ENCODE data around the gene STXBP1.

STXBP1 gene

GRCh38 chr9:127721391-127721821, 109.3 kb downstream of the STXBP1 start:
- Histone ChIP-seq H3K79me2 (ENCODE audit: control insufficient read depth, low read length) (no peaks in the 10 kb centered on the region), H3K4me2 (ENCODE audit: low read length) (no peak overlapping the region), H3K27me3 (ENCODE audit: control insufficient read depth, low read length) (0 out of 2 replicates have a peak, but pooled peaks cover 3% of the 10 kb centered on the region), H3K9me2 (replicated peaks; ENCODE audit: control insufficient read depth, low read length) (no peaks in the 10 kb centered on the region), H4K20me1 (ENCODE audit: control insufficient read depth, insufficient read depth, low read depth, low read length) (no peaks in the 10 kb centered on the region), H3K4me1 (ENCODE audit: control insufficient read depth, low read length) (peaks cover 17% of the 10 kb centered on the region), H3K4me3 (ENCODE audit: low read length) (no peak overlapping the region), H3F3A (ENCODE audit: control insufficient read depth, insufficient read depth) (no peaks in the 10 kb centered on the region), H3K27ac (ENCODE audit: low read depth, low read length) (no peak overlapping the region), H3K9me3 (ENCODE audit: control insufficient read depth, insufficient read depth, low read length) (no peaks in the 10 kb centered on the region), H3K36me3 (ENCODE audit: control insufficient read depth, low read length) (no peaks in the 10 kb centered on the region)
- no peak for TF ChIP-seq CTCF (IDR thresholded peaks at IDR 0.05; ENCODE audit: low read depth, low read length, poor library complexity, severe bottlenecking)
- no peak for TF ChIP-seq EZH2phosphoT487 (IDR thresholded peaks at IDR 0.05; ENCODE audit: borderline replicate concordance, low read length)

GRCh38 chr9:127722055-127722745, 110.1 kb downstream of the STXBP1 start:
- peaks cover 17% of the 10 kb centered on the region for H3K4me1 ChIP-seq (ENCODE audit: control insufficient read depth, low read length)
- H3K27ac ChIP-seq (ENCODE audit: low read depth, low read length): no peak overlapping the region
- 0 out of 2 replicates have a peak, but pooled peaks cover 3% of the 10 kb centered on the region for H3K27me3 ChIP-seq (ENCODE audit: control insufficient read depth, low read length)

GRCh38 chr9:127723013-127723412, 110.9 kb downstream of the STXBP1 start:
- Histone ChIP-seq H3K36me3 (ENCODE audit: control insufficient read depth, low read length) (no peaks in the 10 kb centered on the region), H3K4me2 (ENCODE audit: low read length) (no peak overlapping the region), H3K9me2 (replicated peaks; ENCODE audit: control insufficient read depth, low read length) (no peaks in the 10 kb centered on the region), H3K9me3 (ENCODE audit: control insufficient read depth, insufficient read depth, low read length) (no peaks in the 10 kb centered on the region), H3K27ac (ENCODE audit: low read depth, low read length) (no peak overlapping the region), H3K79me2 (ENCODE audit: control insufficient read depth, low read length) (no peaks in the 10 kb centered on the region), H3F3A (ENCODE audit: control insufficient read depth, insufficient read depth) (no peaks in the 10 kb centered on the region), H4K20me1 (ENCODE audit: control insufficient read depth, insufficient read depth, low read depth, low read length) (no peaks in the 10 kb centered on the region), H3K4me3 (ENCODE audit: low read length) (no peak overlapping the region), H3K4me1 (ENCODE audit: control insufficient read depth, low read length) (peaks cover 17% of the 10 kb centered on the region), H3K27me3 (ENCODE audit: control insufficient read depth, low read length) (0 out of 2 replicates have a peak, but pooled peaks cover 3% of the 10 kb centered on the region)
- TF ChIP-seq CTCF (IDR thresholded peaks at IDR 0.05; ENCODE audit: low read depth, low read length, poor library complexity, severe bottlenecking) (no peak), EZH2phosphoT487 (IDR thresholded peaks at IDR 0.05; ENCODE audit: borderline replicate concordance, low read length) (no peak)

More at GRCh38 chr9:127722055-127722745, 110.1 kb downstream of the STXBP1 start:
- H3K79me2 ChIP-seq (ENCODE audit: control insufficient read depth, low read length): no peaks in the 10 kb centered on the region
- no peak overlapping the region for H3K4me3 ChIP-seq (ENCODE audit: low read length)
- H3K36me3 ChIP-seq (ENCODE audit: control insufficient read depth, low read length): no peaks in the 10 kb centered on the region
- no peak overlapping the region for H3K4me2 ChIP-seq (ENCODE audit: low read length)
- H3K9me3 ChIP-seq (ENCODE audit: control insufficient read depth, insufficient read depth, low read length): no peaks in the 10 kb centered on the region
- no peaks in the 10 kb centered on the region for H3F3A ChIP-seq (ENCODE audit: control insufficient read depth, insufficient read depth)
- no peaks in the 10 kb centered on the region for H4K20me1 ChIP-seq (ENCODE audit: control insufficient read depth, insufficient read depth, low read depth, low read length)
- H3K9me2 ChIP-seq (replicated peaks; ENCODE audit: control insufficient read depth, low read length): no peaks in the 10 kb centered on the region
- TF ChIP-seq CTCF (IDR thresholded peaks at IDR 0.05; ENCODE audit: low read depth, low read length, poor library complexity, severe bottlenecking): no peak
